Vein endothelial cell (primary cell): ENCODE results near the gene PXN. TPM values are rescaled to one million over a fixed set of nuclear protein-coding genes. Genes with fewer than 3 reads are reported as not detected.
A peak's percentile ranks its signal among the peaks of the same experiment; 100 is the strongest.

ENCODE experiments used
- small RNA-seq: library from RNA; depleted of rRNA; stranded (forward); fragments of <200 nt; gene quantifications from one replicate; pipeline ENCODE3, GENCODE V24; 2012
- total RNA-seq: library from RNA; depleted of rRNA; stranded (reverse); fragments of >200 nt; gene quantifications from 2 replicates; pipeline ENCODE4 v1.2.3, GENCODE V29; 2012

The PXN gene
- 165 and 184 TPM in 2 replicates for total RNA-seq

DNA sequence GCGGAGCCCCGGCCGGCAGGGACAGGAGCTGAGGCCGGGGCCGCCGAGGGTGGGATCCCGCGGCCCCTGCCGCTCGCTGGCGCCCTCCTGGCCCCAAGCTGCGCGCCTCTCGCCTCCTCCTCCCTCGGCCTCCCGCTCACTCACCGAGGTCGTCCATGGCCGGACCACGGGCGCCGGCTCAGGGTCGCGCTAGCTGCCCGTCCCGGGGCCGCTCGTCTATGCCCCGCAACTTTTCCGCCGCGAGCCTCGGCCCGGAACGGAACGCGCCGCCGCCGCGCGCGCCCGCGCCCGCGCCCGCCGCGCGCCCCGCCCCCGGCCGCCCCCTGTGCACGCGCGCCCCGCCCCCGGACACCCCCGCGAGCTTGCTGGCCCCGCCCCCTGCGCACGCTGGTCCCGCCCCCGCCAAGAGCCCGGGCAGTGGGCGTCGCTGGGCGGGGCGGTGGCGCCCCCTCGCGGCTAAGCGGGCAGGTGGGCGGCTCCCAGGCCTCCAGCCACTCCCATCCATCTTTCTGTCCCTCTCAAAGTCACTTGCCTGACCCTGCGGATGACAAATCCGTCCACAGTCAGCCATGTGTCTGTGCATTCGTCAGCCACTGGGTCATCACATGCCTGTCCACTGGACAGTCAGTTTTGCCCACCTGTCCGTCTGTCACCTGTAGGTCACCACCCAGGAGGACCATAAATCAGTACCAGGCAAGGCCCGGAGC lies at the start of gene PXN:
PXN (minus strand) TSS at position 258 of the 707 bp plus-strand sequence; CDS start at position 157, 101 bp downstream.

DNA sequence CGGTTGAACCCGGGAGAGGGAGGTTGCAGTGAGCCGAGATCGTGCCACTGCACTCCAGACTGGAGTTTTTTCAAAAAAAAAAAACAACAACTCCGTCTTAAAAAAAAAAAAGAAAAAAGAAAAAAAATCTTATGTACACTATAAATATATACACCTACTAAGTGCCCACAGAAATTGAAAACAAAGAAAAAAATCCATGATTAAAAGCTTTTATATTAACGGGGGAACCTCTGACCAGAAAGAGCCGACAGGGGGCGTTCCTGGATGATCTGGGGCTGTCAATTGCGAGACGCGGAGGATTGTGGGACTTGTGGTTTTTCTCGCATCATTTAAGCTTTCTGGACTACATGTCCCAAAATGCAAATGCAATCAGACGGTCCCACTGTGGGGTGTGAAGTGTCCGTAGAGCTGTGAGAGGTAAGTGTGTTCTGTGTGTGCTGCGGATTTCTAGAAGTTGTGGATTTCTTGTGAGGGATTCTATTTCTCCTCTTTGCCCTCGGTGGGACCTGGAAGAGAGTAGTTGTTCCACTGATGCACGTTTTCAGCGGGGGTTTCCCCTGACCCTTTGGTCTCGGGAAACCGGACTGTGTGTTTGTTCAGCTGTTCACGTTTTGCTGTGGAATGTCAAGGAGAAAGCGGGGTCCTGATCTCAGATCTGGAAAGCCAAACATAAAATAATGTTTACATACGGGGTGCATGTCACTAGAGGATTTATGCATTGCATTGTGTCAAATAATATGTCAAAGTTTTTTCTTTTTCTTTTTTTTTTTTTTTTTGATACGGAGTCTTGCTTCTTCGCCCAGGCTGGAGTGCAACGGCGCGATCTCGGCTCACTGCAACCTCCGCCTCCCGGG lies 36.7 kb upstream of the PXN start, which contains the start of gene SIRT4:
SIRT4 (plus strand) TSS at position 360 of the 854 bp plus-strand sequence. CDS start 1,241 bp downstream, outside the sequence.

DNA sequence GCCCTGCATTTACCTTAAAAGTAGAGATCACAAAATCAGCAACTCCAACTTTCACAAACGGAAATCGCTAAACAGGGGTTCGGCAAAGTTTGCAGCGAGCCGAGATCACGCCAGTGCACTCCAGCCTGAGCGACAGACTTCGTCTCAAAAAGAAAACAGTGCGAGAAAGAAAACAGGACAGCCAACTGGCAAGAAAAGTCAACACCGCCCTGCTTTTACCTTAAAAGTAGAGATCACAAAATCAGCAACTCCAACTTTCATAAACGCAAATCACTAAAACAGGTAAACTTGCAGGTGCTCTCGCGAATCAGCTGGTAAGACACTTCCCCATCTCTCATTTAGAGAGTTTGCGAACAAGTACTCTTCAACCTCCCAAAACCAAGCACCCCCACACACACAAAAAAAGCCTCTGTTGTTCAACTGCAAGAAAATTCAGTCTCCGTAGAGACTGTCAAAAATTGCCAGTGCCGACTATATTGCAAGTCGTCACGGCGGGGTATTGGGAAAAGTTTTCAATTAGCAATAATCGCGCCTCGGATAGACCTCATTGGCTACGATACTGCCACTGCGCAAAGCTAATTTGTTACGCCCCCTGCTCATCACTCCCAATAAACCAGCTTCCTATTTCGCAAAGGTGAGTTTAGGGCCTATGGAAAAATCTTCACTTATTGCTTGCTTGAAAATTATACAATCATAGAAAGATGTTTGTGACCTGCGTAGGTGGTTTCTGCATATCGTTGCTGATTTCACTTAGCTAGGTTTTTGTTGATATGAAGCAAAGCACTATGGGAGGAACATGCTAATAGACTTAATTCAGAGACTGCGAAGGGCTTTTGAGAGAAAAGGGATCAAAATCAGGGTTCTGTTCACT lies 27.4 kb upstream of the PXN start, which contains the start of gene RNU4-1:
RNU4-1 (minus strand) TSS at position 577 of the 871 bp plus-strand sequence.

DNA sequence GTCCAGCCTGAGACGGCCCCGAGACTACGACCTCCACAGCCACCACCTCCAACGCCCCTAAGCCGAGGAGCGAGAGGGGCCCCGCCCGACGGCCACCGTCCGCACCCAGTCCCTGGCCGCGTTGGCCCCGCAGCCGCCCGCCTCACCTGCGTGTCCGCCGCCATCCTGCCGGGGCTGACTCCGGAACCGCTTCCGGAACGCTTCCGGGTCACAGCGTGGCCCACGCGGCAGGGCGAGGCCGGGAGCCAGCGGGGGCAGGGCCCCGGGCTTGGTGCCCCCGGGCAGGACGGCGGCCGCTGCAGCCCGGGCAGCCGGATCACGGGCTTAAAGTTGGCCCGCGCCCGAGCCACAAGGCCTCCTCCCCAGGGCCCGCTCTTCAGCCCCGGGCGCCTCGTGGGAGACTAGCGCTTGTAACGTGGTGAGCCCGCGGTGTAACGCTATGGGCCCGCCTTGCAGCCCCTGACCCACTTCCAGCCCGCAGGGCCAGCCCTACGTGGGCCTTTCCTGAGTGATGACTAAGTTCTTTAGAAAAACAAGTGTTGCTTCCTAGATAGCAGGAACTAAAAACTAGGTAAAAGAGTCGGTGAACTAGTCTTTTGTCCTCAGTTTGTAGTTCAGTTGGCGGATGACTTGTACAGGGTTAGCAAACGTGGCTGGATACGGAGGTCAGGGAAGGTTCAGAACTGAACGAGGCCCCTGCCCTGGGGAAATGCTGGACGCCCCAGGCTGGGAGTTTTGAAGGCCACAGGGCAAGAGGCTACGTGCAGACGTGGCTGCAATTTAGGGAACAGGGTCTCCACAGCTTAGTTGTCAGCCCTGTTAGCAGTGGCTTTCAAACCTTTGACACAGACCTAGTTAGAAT lies 70.8 kb downstream of the PXN start, which contains the start of gene GCN1:
GCN1 (minus strand) TSS at position 182 of the 862 bp plus-strand sequence; CDS start at position 164, 18 bp downstream.

Small RNA genes lying within 50 kb of the gene (small RNA-seq; reads per million reads assigned to genes)
- gene RNU4-1 (216 reads per million, percentile 99 among the genes with 10 or more reads in this experiment), gene RNU4-2 (295 reads per million, percentile 99 among the genes with 10 or more reads in this experiment), gene RNU6-1088P (not detected)

Other genes with a start within 250 kb of the PXN start
- gene RAB35, start 149.0 kb downstream of the PXN start, total RNA-seq = 46.7 and 46.9 TPM in 2 replicates
- gene GCN1, start 71.0 kb downstream of the PXN start, total RNA-seq = 104 and 150 TPM in 2 replicates
- gene RPLP0, start 64.6 kb downstream of the PXN start, total RNA-seq = 3,085 and 3,490 TPM in 2 replicates
- gene RNU4-2, start 26.2 kb upstream of the PXN start, total RNA-seq = under 0.01 TPM in 2 replicates
- gene RNU4-1, start 27.5 kb upstream of the PXN start, total RNA-seq = under 0.01 TPM in 2 replicates
- 0.76 and 0.98 TPM in 2 replicates for gene SIRT4, start 36.6 kb upstream of the PXN start, total RNA-seq
- not detected in 2 replicates for gene PLA2G1B, start 62.0 kb upstream of the PXN start, total RNA-seq
- not detected in 2 replicates for gene MSI1, start 103.4 kb upstream of the PXN start, total RNA-seq
- 301 and 308 TPM in 2 replicates for gene COX6A1, start 172.4 kb upstream of the PXN start, total RNA-seq
- gene TRIAP1, start 180.7 kb upstream of the PXN start, total RNA-seq = 40.8 and 52.4 TPM in 2 replicates
- gene GATC, start 180.7 kb upstream of the PXN start, total RNA-seq = 20.9 and 24.9 TPM in 2 replicates
- 172 and 175 TPM in 2 replicates for gene SRSF9, start 204.0 kb upstream of the PXN start, total RNA-seq
- 253 and 299 TPM in 2 replicates for gene DYNLL1, start 230.4 kb upstream of the PXN start, total RNA-seq